Stimulated activated CD4-positive, alpha-beta T cell treated with anti-CD3 and anti-CD28 coated beads, Interleukin-4, amount 100 ng/mL, for 24 hours (primary cell): ENCODE data around the gene TNP1.
A peak's percentile ranks its signal among the peaks of the same experiment; 100 is the strongest.

ENCODE experiments used
- DNase-seq: peaks from one replicate; pipeline ENCODE4 v3.0.0-alpha.2; 2020

TNP1 gene

DNA sequence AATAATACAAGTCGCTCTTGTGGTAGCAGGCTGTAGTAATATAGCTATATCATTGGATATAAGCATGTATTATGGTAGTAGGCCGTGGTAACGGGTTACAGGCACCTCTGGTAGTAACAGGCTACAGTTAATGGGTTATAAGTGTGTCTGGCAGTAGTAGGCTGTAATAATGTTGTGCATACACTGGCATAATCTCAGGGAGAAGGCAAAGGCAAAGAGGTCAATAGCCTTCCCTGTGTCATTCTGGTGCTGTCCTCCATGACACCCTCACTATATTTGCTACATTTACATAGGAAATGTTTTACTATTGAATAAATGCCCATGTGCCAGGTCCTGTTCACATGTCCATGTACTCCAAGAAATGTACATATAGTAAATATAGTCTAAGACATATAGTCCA is 12.8 kb upstream of the TNP1 start:
- no peak for DNase-seq

DNA sequence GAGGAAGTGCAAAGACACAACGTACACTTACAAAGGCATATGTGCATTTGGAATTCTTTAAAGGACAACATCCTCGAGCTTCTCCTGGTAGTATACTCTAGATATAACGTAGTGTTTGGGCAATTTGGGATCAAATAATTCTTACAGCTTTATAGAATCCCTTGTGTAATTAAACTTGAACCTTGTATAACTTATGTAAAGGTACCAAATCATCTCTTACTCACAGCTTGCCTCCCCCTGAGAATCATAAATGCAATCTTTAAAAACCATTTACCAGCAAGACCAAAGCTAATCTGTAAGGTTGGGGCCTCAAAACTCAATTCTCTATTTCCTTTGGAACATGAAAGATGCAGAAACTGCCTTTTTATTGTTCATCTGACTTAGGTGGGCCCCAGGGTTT is 12.2 kb upstream of the TNP1 start:
- no peak for DNase-seq

DNA sequence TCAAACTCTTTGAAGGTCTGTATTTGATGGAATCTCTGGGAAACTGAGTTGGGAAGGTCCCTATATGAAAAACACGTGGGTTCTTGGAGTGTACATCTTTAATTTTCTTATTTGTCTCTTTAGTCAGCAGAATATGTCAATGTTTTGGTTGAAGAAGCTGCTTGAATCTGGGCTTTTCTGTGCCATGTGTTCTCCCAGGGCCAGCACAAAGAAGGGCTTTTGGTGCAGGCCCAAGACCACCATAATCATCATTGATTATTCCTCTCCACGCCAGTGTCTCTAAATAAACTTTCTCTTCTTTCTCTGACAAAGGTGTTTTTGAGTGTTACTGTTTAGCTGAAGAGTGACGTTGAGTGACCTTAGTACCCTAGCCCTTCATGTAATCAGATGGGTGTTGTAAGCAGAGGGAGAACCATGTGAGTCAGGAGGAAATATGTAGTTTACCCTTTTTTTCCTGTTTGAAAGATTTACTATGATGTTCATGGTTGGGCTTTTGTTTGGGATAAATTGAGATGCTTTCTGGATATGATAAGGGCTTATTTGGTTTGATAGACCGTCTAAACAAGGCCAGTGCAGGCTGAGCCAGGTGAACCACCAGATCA is 11.6 kb upstream of the TNP1 start:
- DNase-seq = no peak

DNA sequence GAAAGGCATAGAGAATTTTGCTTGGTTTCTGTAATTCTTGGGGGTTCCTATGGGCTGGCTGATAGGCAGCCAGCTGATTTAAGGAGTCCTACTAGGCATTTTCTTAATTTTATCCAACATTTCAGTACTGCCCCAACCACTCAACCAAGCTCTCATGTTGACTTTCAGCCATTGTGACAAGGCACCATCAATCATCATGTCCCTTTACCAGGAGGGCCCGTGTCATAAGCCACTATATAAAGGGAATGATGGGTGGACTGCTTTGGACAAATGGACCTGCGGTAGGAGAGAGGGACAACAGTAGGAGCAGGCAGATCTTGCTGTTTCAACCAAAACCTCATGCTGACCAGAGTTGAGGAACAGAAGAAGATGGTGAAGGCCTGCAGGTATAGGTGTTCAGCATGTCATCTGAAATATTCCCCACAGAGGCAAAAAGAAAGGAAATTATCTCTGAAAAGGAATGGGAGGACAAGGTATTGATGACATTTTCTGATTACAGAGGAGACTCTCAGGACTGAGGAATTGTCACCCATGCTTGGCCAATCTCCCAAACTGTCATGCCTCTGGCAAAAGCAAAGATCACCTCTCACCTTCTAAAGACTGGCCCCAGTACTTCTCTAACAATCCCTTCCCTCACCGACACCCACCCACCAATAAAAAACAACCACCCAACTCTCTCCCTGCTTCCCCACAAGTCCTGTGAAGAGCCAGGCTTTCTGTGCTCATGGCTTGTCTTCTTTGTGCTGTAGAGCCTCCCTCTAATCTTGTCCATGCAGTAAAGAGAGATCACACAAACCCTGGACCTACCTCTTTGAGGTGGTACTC is 10.9 kb upstream of the TNP1 start:
- DNase-seq = no peak

DNA sequence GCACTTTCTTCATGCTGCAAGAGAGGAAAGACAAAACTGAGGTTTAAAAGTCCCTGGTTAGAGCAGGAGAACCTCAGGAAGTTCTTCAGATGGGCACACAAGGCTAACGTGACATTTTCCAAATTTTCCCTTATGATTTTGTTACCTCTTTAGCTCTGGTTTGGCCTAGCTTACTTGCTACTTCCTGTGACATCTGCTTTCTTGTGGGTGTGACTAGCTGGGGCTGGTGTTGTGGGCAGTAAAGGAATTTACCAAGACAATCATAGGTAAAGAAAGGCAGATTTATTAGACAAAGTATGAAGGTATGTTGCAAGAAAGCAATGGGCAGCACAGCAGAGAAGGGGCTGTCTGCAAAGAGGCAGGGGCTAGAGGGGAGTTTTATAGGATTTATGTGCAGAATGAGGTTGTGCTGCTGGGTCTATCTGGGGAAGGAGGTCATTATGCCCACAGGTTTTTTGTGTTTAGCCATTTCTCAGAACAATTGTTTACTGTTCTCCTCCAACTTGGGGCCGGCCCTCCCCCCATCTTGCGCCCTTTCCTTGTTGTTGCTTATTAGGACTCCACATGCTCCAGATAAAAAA is 6.7 kb upstream of the TNP1 start:
- DNase-seq = no peak

DNA sequence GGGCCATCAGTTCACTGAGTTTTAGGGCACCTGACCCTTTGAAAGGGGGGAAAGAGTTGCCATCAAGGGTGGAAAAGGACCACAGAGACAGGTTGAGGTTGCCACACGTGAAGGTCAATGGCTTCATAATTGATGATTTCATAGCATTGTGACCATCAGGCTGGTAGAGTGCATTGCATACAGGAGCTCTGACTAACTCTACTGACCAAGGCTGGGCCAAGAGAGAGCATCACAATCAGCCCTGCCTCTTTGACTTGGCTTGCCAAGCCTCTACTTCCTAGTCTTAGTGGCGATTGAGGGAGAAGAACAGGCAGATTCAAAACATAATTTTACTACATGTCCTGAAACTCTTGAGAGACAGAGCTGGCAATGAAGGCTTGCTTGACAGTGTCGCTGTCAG is 5.8 kb upstream of the TNP1 start:
- no peak for DNase-seq

DNA sequence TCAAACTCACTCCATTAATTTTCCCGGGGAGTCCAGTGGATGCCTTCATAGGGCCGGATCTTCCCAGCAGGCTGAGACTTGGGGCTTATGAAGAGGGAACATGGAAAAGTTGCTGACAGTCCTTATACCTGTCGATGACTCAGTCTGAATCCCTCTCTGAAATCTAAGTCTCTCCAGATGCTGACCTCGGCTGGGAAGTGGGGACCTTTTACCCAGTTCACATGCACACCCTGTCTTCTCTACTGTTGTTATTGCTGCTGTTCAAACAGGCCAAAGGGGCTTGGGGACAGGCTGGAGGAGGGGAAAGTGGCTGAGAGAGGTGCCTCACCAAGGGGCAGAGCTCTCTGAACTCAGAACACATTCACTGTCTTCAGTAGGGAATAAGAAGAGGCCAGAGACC is 4.1 kb upstream of the TNP1 start:
- no peak for DNase-seq

DNA sequence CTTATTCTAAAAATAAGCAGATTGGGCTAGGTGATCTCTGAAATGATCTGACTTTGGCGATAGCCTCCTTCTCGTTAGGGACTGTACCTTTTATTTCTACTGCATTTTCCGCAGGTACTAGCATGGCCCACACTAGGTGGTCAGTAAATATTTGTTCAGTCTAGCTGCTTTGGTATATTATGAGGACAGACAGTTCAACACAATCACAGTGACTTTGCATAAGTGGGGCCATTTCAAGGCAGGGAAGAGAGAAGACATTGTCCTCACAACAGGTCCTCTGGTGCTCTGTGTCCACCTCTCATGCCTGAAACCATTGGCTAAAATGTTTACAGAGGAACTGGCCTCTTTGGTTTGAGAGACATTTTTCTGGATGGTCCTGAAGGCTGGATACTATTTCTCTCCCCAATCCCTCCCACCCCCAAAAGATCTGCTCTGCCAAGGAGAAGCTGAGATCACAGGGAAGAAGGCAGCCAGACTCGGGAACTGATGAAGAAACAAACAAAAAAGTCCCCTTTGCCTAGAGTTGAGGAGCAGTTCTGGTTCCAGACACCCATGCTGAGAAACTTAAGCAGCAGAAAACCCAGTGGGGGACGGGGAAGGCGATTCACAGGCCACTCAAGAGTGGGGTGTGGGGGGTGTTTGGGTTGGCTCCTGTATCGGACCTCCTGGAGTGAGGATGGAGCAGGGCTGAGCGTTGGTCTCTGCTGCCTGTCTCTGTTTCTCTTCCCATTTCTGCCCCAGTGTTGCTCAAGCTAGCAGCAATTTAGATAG is 2.9 kb upstream of the TNP1 start:
- no peak for DNase-seq

DNA sequence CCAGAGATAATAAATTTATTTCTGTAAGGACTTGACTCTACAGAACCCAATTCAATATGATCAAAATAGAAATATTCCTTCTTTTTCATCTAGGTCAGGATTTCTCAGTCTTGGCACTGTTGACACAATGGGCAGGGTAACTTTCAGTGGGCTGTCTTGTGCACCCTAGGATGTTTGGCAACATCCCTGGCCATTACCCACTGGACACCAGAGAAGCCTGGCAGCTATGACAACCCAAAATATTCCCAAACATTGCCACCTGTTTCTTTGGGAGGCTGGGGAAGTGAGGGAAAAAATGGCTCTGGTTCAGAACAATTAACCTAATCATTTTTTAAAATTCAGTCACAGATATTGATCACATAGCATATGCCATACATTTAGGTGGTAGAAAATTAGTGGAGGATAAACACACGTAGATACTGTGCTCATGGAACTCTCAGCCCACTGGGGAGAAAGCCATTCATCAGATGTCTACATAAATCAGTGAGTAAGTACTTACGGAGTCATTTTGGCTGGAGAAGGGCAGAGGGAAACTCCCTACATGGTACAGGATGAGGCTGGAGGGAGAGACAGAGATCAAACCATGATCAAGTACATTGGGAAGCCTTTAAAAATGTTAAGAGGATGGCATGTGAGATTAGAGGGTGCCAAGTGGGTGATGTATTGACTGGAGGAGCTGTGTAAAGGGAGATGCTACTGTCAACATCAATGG is 718 bp upstream of the TNP1 start:
- DNase-seq = no peak

DNA sequence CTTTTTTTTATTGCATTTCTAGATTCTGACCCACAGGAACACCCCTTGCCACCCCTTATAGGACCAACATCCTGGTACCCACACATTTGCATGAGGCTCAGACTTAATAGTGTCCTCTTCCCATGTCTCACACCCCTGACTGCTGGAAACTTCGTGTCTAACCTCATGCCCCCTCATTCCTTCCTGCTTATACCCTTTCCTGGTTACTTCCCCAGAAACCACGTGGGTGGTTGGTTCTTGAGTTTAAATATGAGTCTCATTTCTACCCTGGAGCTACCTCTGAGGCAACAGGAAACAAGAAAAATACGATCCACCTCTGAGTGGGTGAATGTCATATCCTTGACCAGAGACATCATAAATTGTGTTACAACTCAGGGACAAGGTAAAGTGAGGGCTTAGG is 1.6 kb downstream of the TNP1 start:
- DNase-seq = no peak

DNA sequence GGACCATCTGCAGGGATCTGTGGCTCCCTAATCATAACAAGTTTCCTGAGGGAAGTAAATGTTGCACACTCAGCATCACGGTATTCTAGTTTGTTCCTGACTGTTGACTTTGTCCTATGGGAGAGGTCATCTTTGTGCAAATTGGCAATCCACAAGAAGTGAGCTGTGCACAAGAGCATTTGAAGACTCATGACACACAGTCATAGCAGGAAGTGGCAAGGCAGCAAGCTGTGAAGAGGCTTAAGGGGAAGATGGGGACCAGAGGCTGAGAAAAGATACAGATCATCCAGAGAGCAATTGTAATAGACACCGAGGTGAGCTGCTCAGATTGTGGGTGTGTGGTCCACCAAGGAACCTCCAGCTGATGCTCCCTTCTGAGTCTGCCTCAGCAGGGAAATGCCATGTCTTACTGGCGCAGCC is 2.7 kb downstream of the TNP1 start:
- no peak for DNase-seq

DNA sequence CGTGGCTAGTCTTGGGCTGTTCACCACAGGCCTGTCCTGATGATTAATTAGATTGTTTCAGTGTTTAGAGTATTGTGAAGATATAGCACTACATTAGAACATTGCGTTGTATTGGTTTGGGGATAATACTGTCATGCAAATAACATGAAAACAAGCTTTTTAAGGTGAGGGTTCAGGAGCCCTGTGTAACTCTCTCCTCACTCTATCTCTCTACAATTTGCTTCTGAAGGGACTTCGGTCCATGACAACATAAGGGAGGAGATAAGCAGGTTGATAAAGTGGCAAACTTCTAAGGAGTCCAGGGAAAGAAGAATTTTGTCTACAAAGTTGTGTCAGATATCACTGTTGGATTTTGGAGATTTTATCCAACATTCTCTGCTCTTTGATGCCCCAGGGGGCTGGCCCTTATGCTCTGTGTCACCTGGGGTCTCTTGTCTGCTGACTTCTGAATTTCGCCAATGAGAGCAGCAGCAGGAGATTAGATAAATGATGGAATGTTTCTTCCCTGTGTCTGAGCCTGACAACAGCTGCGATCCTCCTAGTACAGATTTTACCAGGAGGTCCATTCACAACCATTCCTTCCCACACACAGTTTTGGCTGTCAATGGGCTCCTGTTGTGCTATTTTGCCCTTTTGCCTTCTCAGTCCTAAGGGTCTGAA is 3.3 kb downstream of the TNP1 start:
- DNase-seq = no peak

DNA sequence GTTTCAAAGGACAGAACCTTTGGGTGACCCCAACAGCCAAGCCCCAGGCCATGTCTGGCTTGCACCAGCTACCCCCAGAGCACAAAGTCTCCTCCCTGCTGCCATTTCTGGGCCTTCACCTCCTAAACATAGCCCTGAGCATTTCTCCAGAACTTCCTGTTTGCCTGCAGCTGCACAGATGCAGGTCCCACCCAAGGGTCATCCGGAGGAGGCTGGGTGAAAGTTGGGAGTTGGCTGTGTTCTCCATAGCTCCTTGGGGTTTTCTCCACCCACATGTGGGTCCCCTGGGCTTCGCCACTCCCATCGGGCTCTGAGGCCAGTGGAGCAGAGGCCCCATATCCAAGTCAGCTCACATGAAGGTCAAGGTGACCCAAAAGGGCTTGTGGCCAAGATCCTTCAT is 4.3 kb downstream of the TNP1 start:
- DNase-seq = no peak

DNA sequence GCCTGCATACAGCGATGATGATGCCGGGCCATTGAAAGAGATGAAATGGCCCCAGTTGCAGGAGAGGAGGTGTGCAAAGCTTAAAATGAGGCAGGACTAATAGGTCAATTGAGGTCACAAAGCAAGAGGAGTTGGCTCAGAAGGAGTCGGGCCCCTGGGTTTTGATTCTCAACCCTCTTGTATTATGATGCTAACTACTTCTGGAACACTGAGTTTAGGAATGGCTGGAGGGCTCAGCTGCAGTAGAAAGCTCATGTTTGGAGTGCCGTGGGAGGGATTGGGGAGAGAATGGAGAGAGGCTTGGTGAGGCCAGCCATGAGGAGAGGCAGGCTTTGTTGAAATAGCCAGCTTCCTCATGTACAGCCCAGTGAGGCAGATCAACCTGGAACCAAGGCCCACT is 4.8 kb downstream of the TNP1 start:
- no peak for DNase-seq

DNA sequence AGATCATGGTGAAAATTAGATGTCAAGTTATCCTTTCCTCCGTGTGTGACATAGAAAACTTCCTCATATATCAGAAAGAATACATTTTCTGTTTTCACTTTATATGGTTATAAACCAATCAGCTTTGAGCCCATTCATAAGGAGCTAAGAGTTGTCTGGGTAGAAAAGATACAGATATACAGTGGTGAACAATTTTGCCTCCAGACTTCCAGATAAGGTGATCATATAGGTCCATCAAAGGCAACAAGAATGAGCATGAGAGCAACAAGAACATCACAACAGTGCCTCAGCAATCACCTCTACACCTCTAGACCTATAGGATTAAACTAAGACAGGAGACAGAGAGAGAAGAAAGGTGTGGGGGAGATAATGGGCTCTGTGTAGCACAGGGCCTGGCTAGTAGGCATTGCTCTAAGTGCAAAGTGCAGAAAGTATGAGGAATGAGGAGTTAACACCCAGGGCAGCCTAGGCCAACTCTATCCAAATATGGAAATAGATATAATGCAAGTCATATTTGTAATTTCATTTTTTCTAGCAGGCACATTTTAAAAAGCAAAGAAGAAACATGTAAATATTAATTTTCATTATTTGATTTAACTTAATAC is 8.3 kb downstream of the TNP1 start:
- DNase-seq = no peak

DNA sequence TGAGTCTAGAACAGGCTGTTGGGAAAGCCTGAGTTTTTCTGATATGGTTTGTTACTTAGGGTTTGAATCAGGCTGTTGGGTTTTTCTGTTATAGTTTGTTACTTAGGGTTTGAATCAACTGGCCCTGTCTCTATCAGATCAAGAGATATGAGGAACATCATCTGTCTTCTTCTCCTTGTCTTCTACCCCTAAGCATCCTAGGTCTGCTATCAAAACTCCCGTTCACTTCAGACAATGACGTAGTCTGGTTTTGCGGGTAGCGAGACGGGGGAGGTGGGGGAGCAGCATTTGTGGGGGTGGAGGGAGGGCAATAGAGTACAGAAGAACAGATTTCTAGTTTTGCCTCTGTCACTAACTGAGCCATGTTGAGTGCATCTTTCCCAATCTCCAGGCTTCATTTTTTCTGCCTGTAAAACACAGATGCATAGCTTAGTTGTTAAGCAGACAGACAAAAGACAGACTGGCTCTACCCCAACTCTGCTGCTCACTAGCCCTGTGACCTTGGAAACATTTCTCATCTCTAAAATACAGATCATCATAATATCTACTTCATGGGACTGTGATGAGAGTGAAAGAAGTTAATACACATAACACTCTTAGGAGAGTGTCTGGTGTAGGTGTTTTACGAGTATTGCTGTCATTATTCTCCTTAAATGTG is 9.1 kb downstream of the TNP1 start:
- no peak for DNase-seq

DNA sequence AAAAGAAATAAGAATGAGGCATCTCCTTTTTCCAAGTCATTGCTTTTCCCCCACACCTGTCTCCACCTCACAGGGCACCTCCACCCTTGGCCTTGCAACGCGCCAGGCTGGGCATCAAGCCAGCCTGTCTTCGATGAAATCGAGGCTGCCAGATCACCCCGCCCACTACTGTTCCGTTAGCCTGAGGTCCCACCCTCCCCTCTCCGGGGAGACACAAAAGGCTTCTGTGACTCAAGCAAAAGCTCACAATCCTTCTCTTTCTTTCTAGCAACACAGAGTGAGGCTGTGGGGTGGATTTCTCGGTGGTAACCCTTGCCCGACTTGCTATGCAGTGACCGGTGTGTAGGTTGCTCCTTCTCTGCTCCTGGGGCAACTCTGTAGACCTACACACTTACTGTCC is 9.9 kb downstream of the TNP1 start:
- DNase-seq = peak; percentile 4

DNA sequence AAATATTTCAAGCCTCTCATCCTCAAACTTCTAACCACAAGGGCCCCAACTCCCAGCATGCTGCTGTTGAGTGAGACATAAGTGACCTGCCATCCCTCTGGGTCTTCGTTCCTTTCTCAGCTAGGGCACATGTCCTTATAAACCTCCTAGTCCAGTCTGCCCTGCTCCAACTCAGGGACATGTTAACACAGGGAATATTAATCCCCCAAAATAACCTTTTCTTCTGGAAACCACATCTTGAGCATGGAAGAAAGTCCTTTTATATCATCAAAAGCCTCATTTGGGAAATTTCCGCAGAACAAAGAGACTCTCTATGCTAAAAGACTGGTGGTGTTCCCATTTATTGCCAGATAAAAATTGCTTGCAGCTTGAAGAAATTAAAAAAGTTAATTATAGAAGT is 14.4 kb downstream of the TNP1 start:
- no peak for DNase-seq

DNA sequence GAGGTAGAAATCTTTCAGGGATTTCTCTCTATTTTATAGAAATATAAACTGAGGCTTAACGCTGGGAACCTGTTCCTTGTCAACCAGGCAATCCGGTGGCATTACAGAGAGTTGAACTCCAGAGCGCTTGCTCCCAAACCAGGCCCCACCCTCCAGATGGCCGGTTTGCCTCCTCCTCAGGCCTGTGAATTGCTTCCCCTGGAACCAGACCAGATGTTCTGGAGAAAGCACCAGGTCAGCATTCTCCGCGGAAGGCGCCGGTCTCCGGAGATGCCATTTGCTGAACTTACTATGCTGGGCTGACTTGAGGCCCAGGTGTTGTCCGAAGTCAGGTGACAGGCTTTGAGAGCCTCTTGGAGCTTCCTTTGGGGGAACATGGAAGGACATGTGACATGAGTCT is 17.2 kb downstream of the TNP1 start:
- DNase-seq = no peak

DNA sequence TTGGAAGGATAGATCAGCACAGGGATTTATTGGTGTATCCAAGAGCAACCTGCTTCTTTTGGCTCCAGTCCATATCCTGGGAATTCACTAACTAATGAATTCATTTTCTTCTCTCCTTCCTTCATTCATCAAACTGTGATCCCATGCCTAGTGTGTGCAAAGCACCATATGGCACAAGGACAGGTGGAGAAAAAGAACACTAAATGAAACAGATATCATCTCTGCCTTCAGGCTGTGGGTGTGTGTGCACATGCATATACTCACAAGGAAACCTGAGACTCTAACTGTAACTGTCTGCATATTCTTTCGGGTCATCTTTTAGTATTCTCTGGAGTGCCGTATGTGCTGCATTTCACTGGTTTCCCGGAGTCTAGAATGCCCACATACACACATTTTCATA is 20.2 kb downstream of the TNP1 start:
- no peak for DNase-seq

DNA sequence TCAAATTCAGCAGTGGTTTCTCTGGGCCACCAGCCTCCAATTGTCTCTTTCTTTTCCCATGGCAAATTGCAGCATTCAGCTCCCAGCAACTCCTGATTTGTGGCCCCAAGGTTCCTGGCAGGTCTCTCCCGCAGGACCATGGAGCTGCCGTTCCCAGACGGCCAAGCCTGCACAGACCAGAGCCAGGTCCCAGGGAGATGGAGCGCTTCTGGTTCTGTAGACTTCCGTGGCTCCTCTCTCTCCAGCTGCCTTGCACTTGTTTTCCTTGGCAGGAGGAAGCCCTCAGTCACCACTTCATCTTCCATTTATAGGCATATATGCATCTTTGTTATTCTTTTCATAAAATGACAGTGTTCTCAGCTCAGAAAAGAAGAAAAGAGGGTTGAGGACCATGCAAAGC is 21.7 kb downstream of the TNP1 start:
- no peak for DNase-seq

DNA sequence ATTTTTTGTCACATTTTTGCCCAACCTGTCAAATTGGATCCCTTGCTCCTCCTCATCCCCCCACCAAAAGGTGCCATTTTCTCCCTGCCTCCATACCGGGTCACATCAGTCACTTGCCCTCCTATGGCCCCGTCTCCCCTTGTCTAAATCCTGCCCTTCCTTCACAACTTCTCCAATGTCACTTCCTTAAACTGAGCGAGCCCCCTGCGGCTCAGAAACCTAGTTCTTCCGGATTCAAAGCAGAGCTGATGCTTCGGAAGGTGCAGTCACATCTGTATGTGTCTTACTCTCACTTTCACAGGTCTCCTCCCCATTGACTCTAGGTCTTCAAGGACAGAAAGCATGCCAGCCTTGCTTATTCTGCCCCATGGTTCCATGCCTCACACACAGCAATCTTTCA is 22.1 kb downstream of the TNP1 start:
- no peak for DNase-seq
